HG03520 (cell line): ENCODE results near the gene MMAA.
"Not testable (repeated sequence)": the region's sequence is repeated elsewhere in the genome, so short reads cannot be mapped to it uniquely, and the experiment has no call there.

Experiments used
- ATAC-seq: cut with Tn5 transposase; IDR thresholded peaks from one replicate; pipeline ENCODE4 v1.9.1; 2021; ENCODE audit warnings: mild to moderate bottlenecking, moderate library complexity; ENCODE audit not compliant: unreplicated experiment

MMAA gene

DNA sequence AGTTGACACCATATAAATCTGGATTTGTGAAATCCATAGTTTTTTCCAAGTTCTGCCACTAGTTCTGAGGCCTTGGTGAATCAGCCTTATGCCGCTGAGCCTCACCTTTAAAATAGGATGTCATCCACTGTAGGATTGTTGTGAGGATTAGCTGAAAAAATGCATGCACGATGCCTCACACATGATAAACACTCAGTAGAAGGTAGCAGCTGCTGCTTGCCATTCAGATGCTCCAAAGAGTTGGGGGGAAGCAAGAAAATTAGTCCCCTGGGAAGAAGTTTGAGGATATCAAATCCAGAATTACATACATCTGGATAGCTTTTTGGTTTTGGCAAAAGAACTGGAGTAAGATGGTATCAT lies 7.4 kb downstream of the MMAA start:
- no peak for ATAC-seq

DNA sequence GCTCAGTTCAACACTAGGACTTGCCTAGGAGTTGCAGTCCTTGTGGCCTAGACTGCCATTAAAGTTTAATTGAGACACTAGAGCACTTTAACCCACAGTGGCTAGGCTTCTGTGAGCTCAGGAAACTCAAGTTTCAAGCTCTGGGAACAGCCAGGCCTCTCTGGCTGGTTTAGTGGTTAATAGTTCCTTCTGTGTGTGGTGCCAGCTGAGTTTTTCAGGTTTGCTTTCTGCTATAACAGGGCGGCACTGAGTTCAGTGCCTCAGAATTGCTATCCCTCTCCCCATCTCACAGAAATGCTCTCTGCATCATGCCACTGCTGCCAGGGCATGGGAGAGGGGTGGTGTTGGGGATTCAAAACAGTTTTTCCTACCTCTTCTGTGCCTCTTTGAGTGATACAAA lies 15.9 kb downstream of the MMAA start:
- no peak for ATAC-seq

DNA sequence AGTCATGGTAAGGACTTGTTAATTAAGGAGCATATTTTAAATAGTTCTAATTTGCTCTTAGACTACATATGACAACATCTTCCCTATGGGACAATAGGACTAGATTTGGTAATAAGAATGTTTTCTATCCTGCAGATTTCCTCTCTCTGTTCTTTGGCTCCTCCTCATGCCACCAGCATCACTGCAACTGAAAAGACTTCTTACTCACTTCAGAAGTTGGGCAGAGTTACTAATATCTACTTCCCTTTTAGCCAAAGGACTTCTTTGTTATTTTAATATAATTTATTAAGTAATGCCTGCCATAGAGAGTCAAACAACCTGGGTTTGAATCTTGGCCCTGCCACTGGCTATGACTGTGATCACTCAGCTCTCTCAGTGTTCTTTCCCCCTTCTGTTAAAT lies 16.4 kb downstream of the MMAA start:
- no peak for ATAC-seq

DNA sequence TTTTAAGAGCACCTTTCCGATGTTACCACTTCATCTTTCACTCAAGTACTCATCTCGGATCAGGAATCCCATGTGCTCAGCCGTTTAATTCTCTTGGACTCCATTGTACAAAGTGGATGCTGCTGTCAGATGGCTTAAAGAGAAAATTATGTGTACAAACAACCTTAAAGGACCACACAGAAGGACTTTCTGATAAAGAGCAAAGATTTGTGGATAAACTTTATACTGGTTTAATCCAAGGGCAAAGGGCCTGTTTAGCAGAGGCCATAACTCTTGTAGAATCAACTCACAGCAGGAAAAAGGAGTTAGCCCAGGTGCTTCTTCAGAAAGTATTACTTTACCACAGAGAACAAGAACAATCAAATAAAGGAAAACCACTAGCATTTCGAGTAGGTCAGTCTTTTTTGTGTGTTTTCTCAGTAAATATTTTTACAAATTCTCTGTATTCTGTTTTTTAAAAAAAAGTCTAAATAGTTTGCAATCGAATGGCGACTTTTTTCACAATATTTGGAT lies 20.1 kb downstream of the MMAA start:
- no peak for ATAC-seq

DNA sequence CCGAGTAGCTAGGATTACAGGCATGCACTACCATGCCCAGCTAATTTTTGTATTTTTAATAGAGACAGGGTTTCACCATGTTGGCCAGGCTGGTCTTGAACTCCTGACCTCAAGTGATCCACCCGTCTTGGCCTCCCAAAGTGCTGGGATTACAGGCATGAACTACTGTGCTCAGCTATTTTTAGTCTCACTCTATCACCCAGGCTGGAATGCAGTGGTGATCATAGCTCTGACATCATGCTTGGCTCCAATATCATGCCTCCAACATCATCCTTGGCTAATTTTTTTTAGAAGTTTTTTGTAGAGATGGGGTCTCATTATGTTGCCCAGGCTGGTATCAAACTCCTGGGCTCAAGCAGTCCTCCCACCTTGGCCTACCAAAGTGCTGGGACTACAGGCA lies 21.1 kb downstream of the MMAA start:
- not testable (repeated sequence) for ATAC-seq

DNA sequence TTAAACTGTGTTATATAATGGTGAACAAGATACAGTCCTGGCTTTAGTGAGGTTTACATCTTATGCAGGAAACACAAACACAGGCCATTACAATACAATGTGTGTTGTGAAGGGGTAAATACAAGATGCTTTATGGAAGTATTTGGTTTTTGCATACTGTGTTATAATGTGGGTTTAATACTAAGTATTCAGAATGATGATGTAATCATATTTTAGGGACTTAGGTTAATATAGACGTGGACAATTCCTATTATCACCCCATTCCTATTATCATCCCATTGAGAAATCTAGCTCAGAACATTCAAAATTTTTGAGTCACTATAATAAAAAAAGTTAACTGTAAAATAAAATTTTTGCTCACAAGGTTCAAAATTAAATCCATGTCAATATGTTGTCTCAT lies 24.1 kb downstream of the MMAA start:
- no peak for ATAC-seq

DNA sequence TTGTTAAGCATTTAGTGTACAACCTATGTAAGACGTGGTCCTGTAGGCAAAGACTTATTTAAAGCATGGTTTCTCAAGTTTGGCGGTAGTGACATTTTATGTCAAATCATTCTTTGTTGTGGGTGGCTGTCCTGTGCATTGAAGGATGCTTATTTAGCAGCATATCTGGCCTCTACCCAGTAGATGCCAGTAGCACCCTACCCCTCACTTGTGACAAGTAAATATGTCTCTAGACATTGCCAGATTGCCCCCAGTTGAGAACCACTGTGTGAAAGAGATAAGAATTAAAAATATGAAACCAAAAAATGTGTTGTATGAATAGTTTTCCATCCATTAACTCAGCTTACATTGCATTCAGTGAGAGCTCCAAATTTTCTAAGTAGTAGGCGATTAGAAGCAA lies 25.5 kb downstream of the MMAA start:
- no peak for ATAC-seq

DNA sequence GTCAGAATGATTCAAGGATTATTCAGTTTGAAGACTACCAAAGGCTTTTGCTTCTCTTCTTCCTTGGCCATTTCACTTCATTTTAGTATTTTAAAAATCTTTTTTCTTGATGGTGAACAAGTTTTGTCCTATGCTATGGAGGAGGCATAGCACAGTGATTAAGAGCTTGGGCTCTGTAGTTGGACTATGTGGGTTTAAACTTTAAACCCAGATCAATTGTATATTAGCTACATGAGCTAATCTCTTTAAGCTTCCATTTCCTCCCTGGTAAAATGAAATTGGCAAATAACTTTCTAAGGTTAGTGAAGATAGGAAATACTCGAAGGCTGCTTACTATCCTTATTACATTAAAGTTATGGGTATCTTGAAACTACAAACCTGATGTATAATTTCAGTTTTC lies 37.0 kb downstream of the MMAA start:
- no peak for ATAC-seq

DNA sequence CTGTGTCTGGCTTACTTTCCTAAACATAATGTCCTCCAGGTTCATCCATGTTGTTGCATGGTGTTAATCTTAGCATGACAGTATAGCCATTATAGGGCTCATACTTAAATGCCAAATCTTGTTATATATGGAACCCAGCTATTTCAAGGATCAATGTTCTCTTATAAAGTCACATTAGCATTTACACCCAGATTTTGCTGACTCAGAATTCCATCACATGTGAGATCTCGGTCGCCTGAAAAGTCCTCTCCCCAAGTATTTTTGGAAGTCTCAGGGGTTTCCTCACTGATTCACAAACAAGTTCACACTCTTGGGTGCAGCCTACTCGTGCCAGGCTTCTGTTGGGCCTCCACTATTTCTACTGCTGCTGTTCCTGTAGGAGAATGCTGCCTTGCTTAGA lies 40.9 kb downstream of the MMAA start:
- no peak for ATAC-seq

DNA sequence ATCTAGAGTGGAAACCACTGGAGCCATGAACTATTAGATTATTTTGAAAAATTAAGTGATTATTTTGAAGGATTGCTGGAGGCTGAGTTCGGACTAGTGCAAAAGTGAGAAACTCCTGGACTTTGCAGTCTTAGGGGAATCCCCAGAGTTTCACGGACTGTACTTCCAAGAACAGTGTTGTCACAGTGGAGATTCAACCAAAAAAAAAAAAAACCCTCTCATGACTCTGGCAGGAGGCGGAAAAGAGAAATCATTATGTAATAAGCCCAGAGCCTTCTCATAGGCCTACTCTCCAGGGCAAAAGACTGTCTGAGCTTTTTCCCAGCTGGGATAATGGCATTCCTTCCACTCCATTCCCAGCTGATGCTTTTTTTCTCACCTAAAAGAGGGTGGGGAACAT lies 44.0 kb downstream of the MMAA start:
- ATAC-seq = no peak

DNA sequence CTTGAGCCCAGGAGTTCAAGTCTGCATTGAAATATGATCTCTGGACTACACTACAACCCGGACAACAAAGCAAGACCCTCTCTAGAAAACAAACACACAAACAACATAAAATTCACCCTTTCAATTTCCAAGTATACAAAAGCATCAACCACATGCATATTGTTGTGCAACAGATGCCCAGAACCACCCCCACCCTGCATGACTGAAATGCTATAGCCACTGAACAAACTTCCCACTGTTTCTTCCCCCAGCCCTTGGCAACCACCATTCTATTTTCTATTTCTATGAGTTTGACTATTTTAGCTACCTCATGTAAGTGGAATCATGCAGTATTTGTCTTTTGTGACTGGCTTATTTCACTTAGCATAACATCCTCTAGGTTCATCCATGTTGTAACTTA lies 46.6 kb downstream of the MMAA start:
- ATAC-seq = no peak

DNA sequence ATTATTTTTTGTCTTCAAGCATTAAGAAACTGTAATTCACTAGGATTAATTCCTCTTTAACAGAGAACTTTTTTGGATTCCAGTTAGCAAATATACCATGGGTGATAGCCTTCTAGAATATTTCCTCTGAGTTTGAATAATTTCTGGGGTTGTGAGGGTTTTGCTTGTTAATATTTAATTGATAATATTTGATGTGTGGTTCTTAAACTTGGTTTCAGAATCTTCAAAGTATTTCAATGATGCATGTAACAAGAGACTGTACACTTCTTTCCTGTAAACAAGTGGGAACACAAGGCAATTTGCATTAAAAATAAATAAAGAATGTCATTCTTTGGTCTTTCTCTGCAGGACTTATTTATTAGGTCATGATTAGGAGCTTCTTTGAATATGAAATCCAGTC lies 51.2 kb downstream of the MMAA start:
- ATAC-seq = no peak

DNA sequence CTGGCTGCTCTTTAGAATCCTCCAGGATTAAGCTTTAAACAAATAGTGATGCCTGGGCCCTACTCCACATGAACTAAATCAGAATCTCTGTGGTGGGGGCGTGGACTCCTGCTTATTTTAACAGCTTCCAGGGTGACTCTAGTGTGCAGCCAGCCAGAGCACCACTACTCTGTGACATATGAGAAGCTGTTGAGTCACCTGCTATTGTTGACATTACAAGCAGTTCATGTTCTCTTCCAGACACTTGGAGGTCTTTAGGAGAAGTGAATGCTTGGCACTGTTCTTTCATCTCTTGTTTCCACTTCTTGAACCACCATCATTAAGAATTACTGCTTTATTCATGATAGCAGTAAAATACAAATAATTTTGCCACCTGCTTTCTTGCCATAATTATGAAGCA lies 60.3 kb downstream of the MMAA start:
- no peak for ATAC-seq

DNA sequence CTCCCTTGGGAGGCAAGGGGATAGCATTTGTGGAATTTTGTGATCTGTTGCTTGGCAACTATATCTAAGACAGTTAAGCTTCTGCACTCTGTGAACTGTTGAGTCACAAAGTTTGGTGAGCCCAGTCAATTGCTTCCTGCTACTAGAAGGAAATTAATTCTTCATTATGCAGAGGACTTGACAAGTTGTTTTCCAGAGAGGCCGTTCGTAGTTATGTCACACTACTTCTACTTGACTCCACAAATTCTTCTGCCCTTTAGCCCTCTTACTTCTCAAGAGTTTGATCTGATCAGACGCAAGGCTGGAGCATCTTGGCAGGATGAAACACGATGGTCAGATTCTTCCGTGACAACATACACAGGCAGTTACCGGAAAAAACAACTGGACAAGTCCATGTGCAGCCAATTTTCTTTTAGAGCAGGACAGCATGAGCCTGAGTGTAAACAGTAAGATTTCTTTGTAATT lies 60.8 kb downstream of the MMAA start, which contains the start of gene C4orf51:
TSS of gene C4orf51 (plus strand) at position 156 of the 465 bp plus-strand sequence. CDS start at position 214, 58 bp downstream.
- ATAC-seq = no peak

DNA sequence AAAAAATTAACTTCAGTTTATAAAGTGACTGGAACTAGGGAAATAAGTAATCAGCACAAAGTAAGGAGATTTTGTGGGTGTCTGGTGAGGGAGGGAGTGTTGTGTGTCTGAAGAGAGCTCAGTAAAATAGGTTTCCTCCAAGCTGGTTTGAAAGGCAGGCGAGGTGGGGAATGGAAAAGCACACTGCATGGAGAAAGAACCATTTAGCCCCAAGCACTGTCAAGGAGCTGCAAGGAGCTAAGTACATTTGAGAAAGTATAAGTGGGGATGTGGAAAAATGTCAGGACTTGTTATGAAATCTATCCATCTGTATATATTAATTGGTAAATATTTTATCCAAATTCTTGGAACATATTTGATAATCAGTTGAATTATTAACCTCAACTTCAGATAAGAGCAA lies 61.7 kb downstream of the MMAA start:
- no peak for ATAC-seq

DNA sequence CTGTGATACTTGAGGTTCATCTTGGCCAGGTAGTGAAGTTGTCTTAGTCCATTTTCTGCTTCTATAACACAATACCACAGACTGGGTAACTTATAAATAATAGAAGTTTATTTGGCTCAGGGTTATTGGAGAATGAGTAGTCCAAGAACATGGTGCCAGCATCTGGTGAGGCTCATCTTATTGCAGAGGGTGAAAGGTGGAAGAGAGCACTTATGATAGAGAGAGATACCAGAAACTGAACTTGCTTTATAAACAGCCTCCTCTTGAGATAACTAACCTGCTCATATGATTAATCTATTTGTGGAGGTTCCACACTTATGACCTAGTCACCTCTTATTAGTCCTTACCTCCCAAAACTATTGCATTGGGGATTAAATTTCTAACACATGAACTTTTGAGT lies 62.3 kb downstream of the MMAA start:
- ATAC-seq = no peak

DNA sequence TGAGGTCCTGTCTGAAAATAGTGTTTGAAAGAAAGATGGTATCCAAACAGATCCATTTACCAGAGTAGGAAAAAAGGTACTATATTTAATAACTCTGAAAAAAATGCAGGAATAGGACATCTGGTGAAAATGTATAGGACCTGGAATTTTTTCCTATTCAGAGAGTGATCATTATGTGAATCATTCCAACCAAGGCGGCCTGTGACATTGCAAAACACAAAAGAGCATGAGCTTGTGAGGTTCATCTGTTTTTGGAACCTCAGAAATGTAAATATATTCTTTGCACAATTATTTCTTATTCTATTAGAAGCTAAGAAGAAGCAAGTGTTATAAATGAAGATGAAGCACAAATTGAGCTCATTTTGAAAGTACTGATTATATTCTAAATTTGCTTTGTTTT lies 62.8 kb downstream of the MMAA start:
- ATAC-seq = no peak

DNA sequence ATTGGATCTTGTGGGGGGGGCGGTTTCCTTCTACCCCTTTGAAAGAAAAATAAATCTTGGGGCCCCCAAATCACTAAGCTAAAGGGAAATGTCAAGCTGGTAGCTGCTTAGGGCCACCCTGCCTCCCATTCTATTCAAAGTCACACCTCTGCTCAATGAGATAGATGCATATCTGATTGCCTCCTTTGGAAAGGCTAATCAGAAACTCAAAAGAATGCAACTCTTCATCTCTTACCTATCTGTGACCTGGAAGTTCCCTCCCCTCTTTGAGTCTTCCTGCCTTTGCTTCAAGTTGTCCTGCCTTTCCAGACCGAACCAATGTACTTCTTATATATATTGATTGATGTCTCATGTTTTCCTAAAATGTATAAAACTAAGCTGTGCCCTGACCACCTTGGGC lies 67.8 kb downstream of the MMAA start:
- ATAC-seq = no peak

DNA sequence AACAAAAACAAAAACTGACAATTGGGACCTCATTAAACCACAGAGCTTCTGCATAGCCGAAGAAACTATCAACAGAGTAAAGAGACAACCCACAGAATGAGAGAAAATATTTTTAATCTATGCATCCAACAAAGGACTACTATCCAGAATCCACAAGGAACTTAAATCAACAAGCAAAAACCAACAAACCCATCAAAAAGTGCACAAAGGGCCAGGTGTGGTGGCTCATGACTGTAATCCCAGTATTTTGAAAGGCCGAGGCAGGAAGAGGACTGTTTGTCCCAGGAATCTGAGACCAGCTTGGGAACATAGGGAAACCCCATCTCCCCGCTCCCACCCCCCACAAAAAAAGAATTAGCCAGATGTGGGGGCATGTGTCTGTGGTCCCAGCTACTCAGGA lies 71.4 kb downstream of the MMAA start:
- no peak for ATAC-seq

DNA sequence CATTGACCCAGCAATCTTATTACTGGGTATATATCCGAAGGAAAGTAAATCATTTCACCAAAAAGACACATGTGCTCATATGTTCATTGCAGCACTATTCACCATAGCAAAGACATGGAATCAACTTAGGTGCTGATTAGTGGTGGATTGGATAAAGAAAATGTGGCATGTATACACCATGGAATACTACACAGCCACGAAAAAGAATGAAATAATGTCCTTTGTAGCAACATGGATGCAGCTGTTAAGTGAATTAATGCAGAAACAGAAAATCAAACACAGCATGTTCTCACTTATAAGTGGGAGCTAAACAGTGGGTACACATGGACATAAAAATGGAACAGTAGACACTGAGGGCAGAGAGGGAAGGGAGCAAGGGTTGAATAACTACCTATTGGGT lies 72.2 kb downstream of the MMAA start:
- not testable (repeated sequence) for ATAC-seq

DNA sequence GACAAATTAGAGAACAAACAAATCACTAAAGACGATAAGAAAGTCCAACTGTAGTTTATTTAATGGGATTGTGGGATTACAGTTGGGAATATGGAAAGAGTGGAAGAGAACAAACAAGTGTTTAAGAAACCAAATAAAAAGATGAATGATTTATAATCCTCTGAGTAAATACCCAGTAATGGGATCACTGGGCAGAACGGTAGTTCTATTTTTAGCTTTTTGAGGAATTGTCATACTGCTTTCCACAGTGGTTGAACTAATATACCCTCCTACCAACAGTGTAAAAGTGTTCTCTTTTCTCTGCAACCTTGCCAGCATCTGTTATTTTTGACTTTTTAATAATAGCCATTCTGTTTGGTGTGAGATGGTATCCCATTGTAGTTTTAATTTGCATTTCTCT lies 75.7 kb downstream of the MMAA start:
- ATAC-seq = no peak

DNA sequence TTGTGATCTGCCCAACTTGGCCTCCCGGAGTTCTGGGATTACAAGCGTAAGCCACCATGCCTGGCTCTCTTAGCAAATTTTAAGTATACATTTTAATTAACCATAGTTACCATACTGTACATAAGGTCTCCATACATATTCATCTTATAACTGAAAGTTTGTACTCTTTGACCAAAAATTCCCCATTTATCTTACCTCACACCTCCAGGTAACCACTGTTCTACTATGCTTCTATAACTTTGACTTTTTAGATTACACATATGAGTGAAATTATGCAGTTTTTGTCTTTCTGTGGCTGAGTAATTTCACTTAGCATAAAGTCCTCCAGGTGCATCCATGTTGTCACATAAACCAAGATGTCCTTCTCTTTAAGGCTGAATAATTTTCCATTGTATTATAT lies 78.1 kb downstream of the MMAA start:
- ATAC-seq = no peak

DNA sequence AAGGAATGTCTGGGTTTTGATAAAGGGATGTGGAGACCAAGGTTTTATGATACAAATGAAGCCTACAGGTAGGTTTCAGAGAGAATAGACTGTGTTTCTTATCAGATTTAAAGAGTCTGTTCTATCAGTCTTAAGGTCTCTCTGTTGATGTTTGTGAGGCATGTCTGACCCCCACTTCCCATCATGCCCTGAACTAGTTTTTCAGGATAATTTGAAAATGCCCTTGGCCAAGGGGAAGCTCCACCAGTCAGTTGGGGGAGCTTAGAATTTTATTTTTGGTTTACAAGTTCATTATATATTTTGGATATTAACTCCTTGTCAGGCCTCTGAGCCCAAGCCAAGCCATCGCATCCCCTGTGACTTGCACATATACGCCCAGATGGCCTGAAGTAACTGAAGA lies 79.3 kb downstream of the MMAA start:
- no peak for ATAC-seq
